ENCODE measurements around the gene MYL1. TPM values are rescaled to one million over a fixed set of nuclear protein-coding genes. Genes with fewer than 3 reads are reported as not detected.

The MYL1 gene
- total and polyA plus RNA-seq, 2 of the 8 experiments (the other 6 are each of a cell fraction or from before 2014, with no cell fraction given): not detected

DNA sequence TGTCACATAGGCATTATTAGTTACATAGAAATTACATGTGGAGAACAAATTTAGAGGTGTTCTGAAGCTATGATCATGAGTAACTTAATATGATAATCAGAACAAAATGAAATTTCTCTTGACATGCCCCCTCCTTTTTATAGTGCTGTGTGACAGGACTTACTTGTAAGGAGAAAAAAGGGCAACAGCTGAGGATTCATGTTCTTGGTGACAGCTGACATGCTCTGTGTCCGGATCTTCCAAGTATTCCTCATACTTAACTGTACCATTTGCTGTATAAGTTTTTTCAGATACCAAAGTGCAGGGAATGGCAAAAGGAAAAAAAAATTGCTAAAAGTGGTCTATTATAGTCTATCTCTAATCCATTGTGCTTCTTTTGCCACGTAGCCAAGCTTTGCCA, 3.5 kb upstream of the MYL1 start:
- FAIRE-seq: no peak
- no peaks in the 10 kb centered on the region for H3K79me1 ChIP-seq (ENCODE audit: low read depth, low read length)
- 88% methylated on average over 2 of the region's 2 CpGs; no CpG with 5 or more reads in 1 of the 2 experiments for WGBS, 2 experiments (ENCODE audit: extremely low coverage in 1 of 2, insufficient coverage in 1 of 2, insufficient read length in 1 of 2, insufficient replicate concordance in 2 of 2, low coverage in 1 of 2, low lambda C conversion rate in 2 of 2, missing lambda C conversion rate in 1 of 2)

More for the DNA sequence above, 3.5 kb upstream of the MYL1 start:
- no peak overlapping the region for H3K14ac ChIP-seq (ENCODE audit: insufficient read length)
- no peak overlapping the region for H2AFZ ChIP-seq (ENCODE audit: low read length)
- H2BK15ac ChIP-seq (ENCODE audit: low read length): no peak overlapping the region
- H2BK20ac ChIP-seq (ENCODE audit: low read length): no peak overlapping the region
- H4K20me1 ChIP-seq (replicated peaks in 1 of 2; ENCODE audit: control insufficient read depth in 1 of 2, insufficient read depth in 2 of 2, low read length in 2 of 2): no peaks in the 10 kb centered on the region
- no peak overlapping the region for H3K56ac ChIP-seq (replicated peaks; ENCODE audit: insufficient read length, low read depth, low read length)
- H2BK120ac ChIP-seq (replicated peaks; ENCODE audit: low read depth, low read length): no peak overlapping the region
- no peak overlapping the region for H2BK12ac ChIP-seq (ENCODE audit: low read depth, low read length)
- H3K36me3 ChIP-seq (ENCODE audit: control insufficient read depth in 2 of 4, insufficient read depth in 4 of 4, low read length in 3 of 4): no peaks in the 10 kb centered on the region
- no peak overlapping the region for H3K4ac ChIP-seq (replicated peaks; ENCODE audit: insufficient read length, low read depth, low read length)
- no peak overlapping the region for H3K23ac ChIP-seq (ENCODE audit: insufficient read length)
- DNase-seq (ENCODE audit: low read depth in 1 of 2, low spot score in 2 of 2): no peak
- no peak overlapping the region for H4K91ac ChIP-seq (replicated peaks; ENCODE audit: insufficient read length, low read length)
- ChIA-PET CTCF (ENCODE audit: partially characterized antibody) (no interaction called here), POLR2A (ENCODE audit: partially characterized antibody) (no interaction called here)
- no peak overlapping the region for H3K4me2 ChIP-seq (ENCODE audit: insufficient read depth in 1 of 2, low read depth in 2 of 2, low read length in 2 of 2)
- no peaks in the 10 kb centered on the region for H3K23me2 ChIP-seq (ENCODE audit: low read depth, low read length)
- H4K5ac ChIP-seq (ENCODE audit: insufficient read length, low read depth, low read length): no peak overlapping the region
- no peak overlapping the region for H3K27ac ChIP-seq (ENCODE audit: low read depth, low read length)
- H4K8ac ChIP-seq (ENCODE audit: extremely low read depth, insufficient read depth, low read length): no peak overlapping the region
- no peak overlapping the region for H3K18ac ChIP-seq (ENCODE audit: extremely low read depth, low read length)
- no peak overlapping the region for H2BK5ac ChIP-seq (ENCODE audit: low read depth, low read length)
- TF ChIP-seq CEBPB (IDR thresholded peaks at IDR 0.05; ENCODE audit: low read depth, low read length): no peak
- H3K27me3 ChIP-seq (replicated peaks in 1 of 4; ENCODE audit: control insufficient read depth in 3 of 4, extremely low read depth in 1 of 4, insufficient read depth in 3 of 4, low read length in 3 of 4): no peaks in the 10 kb centered on the region
- H3K9me3 ChIP-seq (ENCODE audit: insufficient read depth in 2 of 2, low read depth in 1 of 2, low read length in 1 of 2): no peaks in the 10 kb centered on the region
- H3K79me2 ChIP-seq (ENCODE audit: control insufficient read depth in 1 of 2, insufficient read depth in 2 of 2, low read length in 2 of 2): no peaks in the 10 kb centered on the region
- H3K4me1 ChIP-seq (replicated peaks in 1 of 4; ENCODE audit: control insufficient read depth in 3 of 4, insufficient read depth in 4 of 4, low read length in 3 of 4): no peaks in the 10 kb centered on the region
- no peak overlapping the region for H2AK5ac ChIP-seq (ENCODE audit: low read depth, low read length)
- H3K9ac ChIP-seq (replicated peaks in 1 of 4; ENCODE audit: extremely low read depth in 1 of 4, low read depth in 3 of 4, low read length in 3 of 4): no peak overlapping the region
- no peak overlapping the region for H3K4me3 ChIP-seq (ENCODE audit: extremely low read depth in 1 of 4, insufficient read depth in 2 of 4, low read depth in 3 of 4, low read length in 4 of 4)

Data from H1 (cell line).